ENCODE data around the gene RNF32.

DNA sequence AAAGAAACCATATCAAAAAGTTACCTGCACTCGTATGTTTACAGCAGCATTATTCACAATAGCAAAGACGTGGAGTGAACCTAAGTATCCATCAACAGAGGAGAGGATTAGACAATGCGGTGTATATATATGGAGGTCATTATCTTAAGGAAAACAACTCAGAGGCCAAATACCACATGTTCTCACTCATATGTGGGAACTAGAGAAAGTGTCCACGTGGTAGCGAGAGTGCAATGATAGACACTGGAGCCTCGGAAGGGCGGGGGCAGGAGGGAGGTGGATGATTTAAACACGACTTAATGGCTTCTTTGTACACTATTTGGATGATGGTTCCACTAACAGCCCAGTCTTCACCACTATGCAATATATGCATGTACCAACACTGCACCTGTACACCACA lies 40.1 kb upstream of the RNF32 start:
- TF ChIP-seq, protein P1, sequence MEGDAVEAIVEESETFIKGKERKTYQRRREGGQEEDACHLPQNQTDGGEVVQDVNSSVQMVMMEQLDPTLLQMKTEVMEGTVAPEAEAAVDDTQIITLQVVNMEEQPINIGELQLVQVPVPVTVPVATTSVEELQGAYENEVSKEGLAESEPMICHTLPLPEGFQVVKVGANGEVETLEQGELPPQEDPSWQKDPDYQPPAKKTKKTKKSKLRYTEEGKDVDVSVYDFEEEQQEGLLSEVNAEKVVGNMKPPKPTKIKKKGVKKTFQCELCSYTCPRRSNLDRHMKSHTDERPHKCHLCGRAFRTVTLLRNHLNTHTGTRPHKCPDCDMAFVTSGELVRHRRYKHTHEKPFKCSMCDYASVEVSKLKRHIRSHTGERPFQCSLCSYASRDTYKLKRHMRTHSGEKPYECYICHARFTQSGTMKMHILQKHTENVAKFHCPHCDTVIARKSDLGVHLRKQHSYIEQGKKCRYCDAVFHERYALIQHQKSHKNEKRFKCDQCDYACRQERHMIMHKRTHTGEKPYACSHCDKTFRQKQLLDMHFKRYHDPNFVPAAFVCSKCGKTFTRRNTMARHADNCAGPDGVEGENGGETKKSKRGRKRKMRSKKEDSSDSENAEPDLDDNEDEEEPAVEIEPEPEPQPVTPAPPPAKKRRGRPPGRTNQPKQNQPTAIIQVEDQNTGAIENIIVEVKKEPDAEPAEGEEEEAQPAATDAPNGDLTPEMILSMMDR (IDR thresholded peaks at IDR 0.05): no peak
- TF ChIP-seq TCF7L2 (IDR thresholded peaks at IDR 0.05; ENCODE audit: low read depth, low read length): no peak
